ENCODE data around the gene PROK1. TPM values are rescaled to one million over a fixed set of nuclear protein-coding genes. Genes with fewer than 3 reads are reported as not detected.
A peak's percentile ranks its signal among the peaks of the same experiment; 100 is the strongest.
"Not testable (repeated sequence)": the region's sequence is repeated elsewhere in the genome, so short reads cannot be mapped to it uniquely, and the experiment has no call there.

The PROK1 gene
- total RNA-seq, 1 donor from 2014 or later = 0.69 TPM

DNA sequence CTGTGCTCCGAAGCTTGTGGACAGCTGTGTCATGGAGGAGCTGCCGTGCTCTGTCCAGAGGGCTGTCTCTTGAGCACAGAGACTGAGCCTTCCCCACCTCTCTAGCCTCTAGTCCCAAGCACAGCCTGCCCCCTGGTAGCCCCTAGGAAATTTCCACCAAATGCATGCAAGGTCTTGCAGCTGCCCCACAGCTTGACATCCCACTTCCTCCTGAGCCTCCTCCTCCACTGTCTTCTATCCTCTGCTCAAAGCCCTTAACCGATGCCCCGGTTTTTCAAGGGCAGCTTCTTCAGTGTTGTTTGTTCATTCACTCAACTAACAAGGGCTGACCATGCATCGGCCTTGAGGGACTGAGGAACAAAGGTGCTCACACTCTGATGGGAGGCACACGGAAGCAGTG lies 20.6 kb upstream of the PROK1 start:
- no peak for DNase-seq (ENCODE audit: low spot score in 2 of 2, unreplicated experiment in 2 of 2)
- TF ChIP-seq, protein P1, sequence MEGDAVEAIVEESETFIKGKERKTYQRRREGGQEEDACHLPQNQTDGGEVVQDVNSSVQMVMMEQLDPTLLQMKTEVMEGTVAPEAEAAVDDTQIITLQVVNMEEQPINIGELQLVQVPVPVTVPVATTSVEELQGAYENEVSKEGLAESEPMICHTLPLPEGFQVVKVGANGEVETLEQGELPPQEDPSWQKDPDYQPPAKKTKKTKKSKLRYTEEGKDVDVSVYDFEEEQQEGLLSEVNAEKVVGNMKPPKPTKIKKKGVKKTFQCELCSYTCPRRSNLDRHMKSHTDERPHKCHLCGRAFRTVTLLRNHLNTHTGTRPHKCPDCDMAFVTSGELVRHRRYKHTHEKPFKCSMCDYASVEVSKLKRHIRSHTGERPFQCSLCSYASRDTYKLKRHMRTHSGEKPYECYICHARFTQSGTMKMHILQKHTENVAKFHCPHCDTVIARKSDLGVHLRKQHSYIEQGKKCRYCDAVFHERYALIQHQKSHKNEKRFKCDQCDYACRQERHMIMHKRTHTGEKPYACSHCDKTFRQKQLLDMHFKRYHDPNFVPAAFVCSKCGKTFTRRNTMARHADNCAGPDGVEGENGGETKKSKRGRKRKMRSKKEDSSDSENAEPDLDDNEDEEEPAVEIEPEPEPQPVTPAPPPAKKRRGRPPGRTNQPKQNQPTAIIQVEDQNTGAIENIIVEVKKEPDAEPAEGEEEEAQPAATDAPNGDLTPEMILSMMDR (IDR thresholded peaks at IDR 0.05; ENCODE audit: unreplicated experiment) = no peak

DNA sequence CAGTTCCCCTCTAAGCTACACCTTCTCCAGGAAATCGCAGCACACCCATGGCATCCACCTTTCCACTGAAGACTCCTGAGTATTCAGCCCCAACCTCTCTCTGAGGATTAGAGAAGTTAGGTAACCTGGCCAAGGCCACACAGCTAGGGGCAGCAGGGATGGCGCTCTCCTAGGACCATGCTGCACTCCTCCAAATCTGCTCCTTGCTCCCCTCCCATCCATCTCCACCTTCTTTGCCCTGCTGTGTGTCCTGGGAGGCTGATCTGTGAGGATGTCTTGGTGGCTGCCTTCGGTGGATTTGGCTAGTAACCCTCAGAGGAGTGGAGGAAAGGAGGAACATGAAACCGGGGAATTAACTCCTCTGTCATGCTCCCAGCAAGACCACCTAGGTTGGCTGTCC lies 20.0 kb upstream of the PROK1 start:
- Mint-ChIP-seq H3K4me3 (no peak overlapping the region), H3K36me3 (no peaks in the 10 kb centered on the region), H3K27ac (no peak overlapping the region), H3K4me1 (peaks cover 30% of the 10 kb centered on the region), H3K27me3 (ENCODE audit: low read depth) (no peaks in the 10 kb centered on the region), H3K9me3 (no peaks in the 10 kb centered on the region)
- TF ChIP-seq, protein P1 (IDR thresholded peaks at IDR 0.05; ENCODE audit: unreplicated experiment) = no peak
- no peak for DNase-seq (ENCODE audit: low spot score in 2 of 2, unreplicated experiment in 2 of 2)

More for the DNA sequence above, 20.6 kb upstream of the PROK1 start:
- Mint-ChIP-seq H3K27ac (no peak overlapping the region), H3K36me3 (no peaks in the 10 kb centered on the region), H3K27me3 (ENCODE audit: low read depth) (no peaks in the 10 kb centered on the region), H3K4me1 (peaks cover 27% of the 10 kb centered on the region), H3K9me3 (no peaks in the 10 kb centered on the region), H3K4me3 (no peak overlapping the region)

DNA sequence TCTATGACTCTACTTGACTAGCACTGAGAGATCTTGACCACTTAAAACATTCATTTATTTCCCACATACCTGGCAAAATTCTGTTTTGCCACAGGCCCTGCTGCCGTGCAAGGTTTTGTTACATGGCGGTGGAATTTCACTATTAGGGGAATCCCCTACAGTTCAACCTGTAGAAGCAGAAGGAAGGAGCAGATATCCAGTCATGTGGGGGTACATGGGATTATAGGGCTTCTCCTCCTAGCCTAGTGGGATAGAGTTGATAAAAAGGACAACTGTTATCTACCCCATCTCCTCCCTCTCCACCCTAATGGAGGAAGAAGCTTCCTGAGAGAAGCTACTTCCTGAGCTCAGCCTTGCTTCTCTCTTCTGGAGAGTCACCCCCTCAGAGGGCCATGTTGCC lies 17.7 kb upstream of the PROK1 start:
- Mint-ChIP-seq H3K4me3 (no peak overlapping the region), H3K9me3 (no peaks in the 10 kb centered on the region), H3K27ac (peak overlapping the region; percentile 94), H3K4me1 (peaks cover 53% of the 10 kb centered on the region), H3K36me3 (no peaks in the 10 kb centered on the region), H3K27me3 (ENCODE audit: low read depth) (no peaks in the 10 kb centered on the region)
- no peak for DNase-seq (ENCODE audit: low spot score in 2 of 2, unreplicated experiment in 2 of 2)
- TF ChIP-seq, protein P1 (IDR thresholded peaks at IDR 0.05; ENCODE audit: unreplicated experiment) = no peak

DNA sequence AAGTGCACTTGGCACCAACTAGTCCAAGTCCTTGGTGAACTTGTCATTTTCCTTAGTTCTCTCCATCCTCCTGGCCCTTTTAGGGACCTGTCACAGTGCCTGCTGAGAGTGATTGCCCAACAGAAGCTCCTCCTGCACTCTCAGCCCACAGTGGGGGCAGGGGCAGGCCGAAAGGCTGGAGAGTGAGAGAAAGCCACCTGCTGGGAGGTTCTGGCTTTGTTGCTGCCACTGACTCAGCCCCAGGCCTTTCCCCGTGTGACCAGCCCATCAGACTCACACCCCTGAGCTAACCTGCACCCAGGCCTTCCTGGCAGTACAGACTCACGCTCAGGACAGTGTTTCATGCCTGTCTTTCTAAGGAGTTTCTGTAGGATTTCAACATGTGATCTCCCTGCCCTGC lies 17.1 kb upstream of the PROK1 start:
- no peaks in the 10 kb centered on the region for H3K36me3 Mint-ChIP-seq
- TF ChIP-seq, protein P1 (IDR thresholded peaks at IDR 0.05; ENCODE audit: unreplicated experiment) = no peak
- no peak for DNase-seq (ENCODE audit: low spot score in 2 of 2, unreplicated experiment in 2 of 2)
- H3K4me3 Mint-ChIP-seq = no peak overlapping the region
- peak overlapping the region; percentile 94 for H3K27ac Mint-ChIP-seq
- H3K4me1 Mint-ChIP-seq = peaks cover 59% of the 10 kb centered on the region
- no peaks in the 10 kb centered on the region for H3K9me3 Mint-ChIP-seq
- no peaks in the 10 kb centered on the region for H3K27me3 Mint-ChIP-seq (ENCODE audit: low read depth)

DNA sequence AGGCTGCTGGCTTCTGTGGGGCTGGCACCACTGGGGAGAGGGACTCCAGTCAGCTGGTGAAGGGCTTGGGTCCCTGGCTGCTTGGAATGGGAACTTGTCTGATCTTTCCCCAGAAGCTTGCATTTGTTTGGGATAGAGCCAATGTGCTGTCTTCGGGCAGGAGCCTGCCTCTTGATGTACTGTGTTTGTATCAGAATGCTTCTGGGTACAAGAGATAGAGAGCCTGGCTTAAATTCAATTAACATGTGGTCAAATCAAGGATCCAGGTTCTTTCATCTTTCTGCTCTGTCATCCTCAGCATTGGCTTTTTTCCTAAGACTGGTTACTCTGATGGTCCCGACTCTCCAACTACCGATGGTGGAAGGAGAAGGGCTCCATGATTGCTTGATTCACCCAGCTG lies 16.0 kb upstream of the PROK1 start:
- Mint-ChIP-seq H3K27me3 (ENCODE audit: low read depth) (no peaks in the 10 kb centered on the region), H3K4me3 (no peak overlapping the region), H3K9me3 (no peaks in the 10 kb centered on the region), H3K4me1 (peaks cover 70% of the 10 kb centered on the region), H3K27ac (peak overlapping the region; percentile 94), H3K36me3 (no peaks in the 10 kb centered on the region)
- DNase-seq (ENCODE audit: low spot score in 2 of 2, unreplicated experiment in 2 of 2) = no peak
- TF ChIP-seq, protein P1 (IDR thresholded peaks at IDR 0.05; ENCODE audit: unreplicated experiment) = no peak

DNA sequence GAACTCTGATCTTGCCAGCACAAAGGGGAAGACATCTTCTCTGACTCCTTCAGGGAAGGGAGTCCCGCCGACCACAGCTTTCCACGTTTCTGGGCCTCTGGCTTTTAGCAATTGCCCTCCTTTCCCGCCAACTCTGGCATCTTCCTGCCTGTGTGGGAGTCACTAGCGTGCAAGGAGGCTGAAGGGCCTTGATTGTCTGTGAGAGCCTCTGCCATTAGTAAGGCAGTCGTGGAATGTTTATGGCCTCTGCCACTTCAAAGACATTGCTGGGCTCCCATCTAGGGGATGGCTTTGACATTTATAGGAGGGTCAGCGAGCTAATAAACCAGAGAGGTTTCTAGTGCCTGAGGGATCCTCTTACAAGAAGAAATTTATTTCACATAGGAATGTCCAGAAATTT lies 14.3 kb upstream of the PROK1 start:
- no peaks in the 10 kb centered on the region for H3K27me3 Mint-ChIP-seq (ENCODE audit: low read depth)
- TF ChIP-seq, protein P1 (IDR thresholded peaks at IDR 0.05; ENCODE audit: unreplicated experiment) = no peak
- no peak overlapping the region for H3K4me3 Mint-ChIP-seq
- peak; percentile 29 to 59 for DNase-seq (ENCODE audit: low spot score in 2 of 2, unreplicated experiment in 2 of 2)
- peak overlapping the region; percentile 94 for H3K27ac Mint-ChIP-seq
- H3K4me1 Mint-ChIP-seq = peaks cover 81% of the 10 kb centered on the region
- no peaks in the 10 kb centered on the region for H3K36me3 Mint-ChIP-seq
- no peaks in the 10 kb centered on the region for H3K9me3 Mint-ChIP-seq

DNA sequence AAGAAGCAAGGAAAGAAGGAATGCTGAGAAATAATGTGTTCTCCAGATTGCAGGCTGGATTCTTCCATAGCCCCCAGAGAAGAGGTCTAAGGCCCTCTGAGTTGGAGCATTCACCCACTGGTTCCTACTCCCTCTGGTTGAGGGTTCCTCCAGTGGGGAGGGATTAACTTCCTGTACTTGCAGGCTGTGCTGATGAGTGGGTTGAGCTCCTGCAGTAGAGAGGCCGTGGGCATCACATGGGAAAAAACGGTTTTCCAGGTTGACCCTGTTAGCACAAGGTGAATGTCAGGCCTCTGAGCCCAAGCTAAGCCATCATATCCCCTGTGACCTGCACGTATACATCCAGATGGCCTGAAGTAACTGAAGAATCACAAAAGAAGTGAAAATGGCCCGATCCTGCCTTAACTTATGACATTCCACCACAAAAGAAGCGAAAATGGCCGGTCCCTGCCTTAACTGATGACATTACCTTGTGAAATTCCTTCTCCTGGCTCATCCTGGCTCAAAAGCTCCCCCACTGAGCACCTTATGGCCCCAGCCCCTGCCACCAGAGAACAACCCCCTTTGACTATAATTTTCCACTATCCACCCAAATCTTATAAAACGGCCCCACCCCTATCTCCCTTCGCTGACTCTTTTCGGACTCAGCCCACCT lies 13.2 kb upstream of the PROK1 start:
- not testable (repeated sequence) for H3K36me3 Mint-ChIP-seq; H3K9me3 Mint-ChIP-seq; H3K4me3 Mint-ChIP-seq; DNase-seq (ENCODE audit: low spot score in 2 of 2, unreplicated experiment in 2 of 2); H3K27me3 Mint-ChIP-seq (ENCODE audit: low read depth)
- Mint-ChIP-seq H3K27ac (peak overlapping the region; percentile 94), H3K4me1 (peaks cover 86% of the 10 kb centered on the region)

Data from mesothelial cell of epicardium (in vitro differentiated cells).